Parathyroid adenoma (tissue), 2 donors: Measurements from ENCODE around the gene SLC26A1.

Experiments
- H2AFZ ChIP-seq: fragments of 300-600 bp; sonication (generic); one replicate; pipeline ENCODE4 v1.7.0; 2017; ENCODE audit warnings: antibody characterized with exemption, mild to moderate bottlenecking
- H3K27ac ChIP-seq: fragments of 300-600 bp; sonication (generic); one replicate; pipeline ENCODE4 v1.7.0; 2017
- H3K27me3 ChIP-seq: fragments of 300-600 bp; sonication (generic); one replicate; pipeline ENCODE4 v1.7.0; 2017; ENCODE audit warnings: low read length; ENCODE audit not compliant: control insufficient read depth, insufficient read depth
- H3K36me3 ChIP-seq: fragments of 300-600 bp; sonication (generic); one replicate; pipeline ENCODE4 v1.7.0; 2017; ENCODE audit warnings: low read length; ENCODE audit not compliant: control insufficient read depth, insufficient read depth
- H3K4me1 ChIP-seq: fragments of 300-600 bp; sonication (generic); one replicate; pipeline ENCODE4 v1.7.0; 2017; ENCODE audit warnings: control low read depth
- H3K4me2 ChIP-seq: fragments of 300-600 bp; sonication (generic); one replicate; pipeline ENCODE4 v1.7.0; 2017; ENCODE audit warnings: low read length
- H3K4me3 ChIP-seq: fragments of 300-600 bp; sonication (generic); one replicate; pipeline ENCODE4 v1.7.0; 2017; ENCODE audit warnings: low read depth, low read length
- H3K79me2 ChIP-seq: fragments of 300-600 bp; sonication (generic); one replicate; pipeline ENCODE4 v1.7.0; 2017; ENCODE audit warnings: control low read depth
- H3K9ac ChIP-seq: fragments of 300-600 bp; sonication (generic); one replicate; pipeline ENCODE4 v1.7.0; 2017; ENCODE audit warnings: mild to moderate bottlenecking
- H3K9me3 ChIP-seq: fragments of 300-600 bp; sonication (generic); one replicate; pipeline ENCODE4 v1.7.0; 2017; ENCODE audit warnings: low read length; ENCODE audit not compliant: control insufficient read depth
- TF ChIP-seq, protein P1 (sequence below): fragments of 300-600 bp; sonication (generic); IDR thresholded peaks from one replicate; pipeline ENCODE4 v1.7.0; 2017; ENCODE audit warnings: antibody characterized with exemption, mild to moderate bottlenecking
- donor health status: primary hyperparathyroidism.

The SLC26A1 gene

DNA sequence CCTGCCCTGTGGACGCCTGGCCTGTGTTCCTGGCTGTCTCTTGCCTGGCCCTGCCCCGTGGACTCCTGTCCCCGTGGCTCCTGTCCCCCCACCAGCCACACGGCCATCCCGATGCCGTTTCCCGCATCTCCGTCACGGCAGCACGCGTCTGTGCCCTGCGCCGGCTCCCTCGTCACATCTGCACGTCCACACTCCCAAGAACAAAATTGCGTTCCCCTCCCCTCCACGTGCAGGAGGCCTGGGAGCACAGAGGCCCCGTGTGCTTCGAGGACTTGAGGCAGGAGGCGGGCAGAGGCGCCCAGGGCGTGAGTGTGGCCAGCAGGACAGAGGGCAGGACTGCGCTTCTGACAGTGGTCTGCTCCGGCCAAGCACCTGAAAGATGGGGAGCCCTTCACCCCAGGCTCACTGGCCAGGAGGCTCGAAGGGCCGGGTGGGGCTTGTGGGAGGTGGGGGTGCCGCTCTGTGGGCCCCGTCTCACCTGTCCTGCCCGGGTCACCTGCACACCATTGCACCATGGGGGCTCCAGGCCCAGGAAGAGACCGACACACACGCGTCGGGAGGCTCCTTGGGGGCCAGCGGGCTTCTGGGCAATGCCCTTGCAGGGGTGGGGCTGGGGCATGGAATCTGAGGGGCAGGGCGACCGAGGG, 35.5 kb upstream of the SLC26A1 start:
- Histone ChIP-seq H3K4me2 (no peak overlapping the region), H3K9me3 (no peaks in the 10 kb centered on the region), H3K36me3 (no peaks in the 10 kb centered on the region), H3K79me2 (no peaks in the 10 kb centered on the region), H3K4me3 (no peak overlapping the region), H3K4me1 (no peaks in the 10 kb centered on the region), H3K9ac (no peak overlapping the region), H3K27ac (no peak overlapping the region), H2AFZ (no peak overlapping the region), H3K27me3 (no peaks in the 10 kb centered on the region)
- TF ChIP-seq, protein P1, sequence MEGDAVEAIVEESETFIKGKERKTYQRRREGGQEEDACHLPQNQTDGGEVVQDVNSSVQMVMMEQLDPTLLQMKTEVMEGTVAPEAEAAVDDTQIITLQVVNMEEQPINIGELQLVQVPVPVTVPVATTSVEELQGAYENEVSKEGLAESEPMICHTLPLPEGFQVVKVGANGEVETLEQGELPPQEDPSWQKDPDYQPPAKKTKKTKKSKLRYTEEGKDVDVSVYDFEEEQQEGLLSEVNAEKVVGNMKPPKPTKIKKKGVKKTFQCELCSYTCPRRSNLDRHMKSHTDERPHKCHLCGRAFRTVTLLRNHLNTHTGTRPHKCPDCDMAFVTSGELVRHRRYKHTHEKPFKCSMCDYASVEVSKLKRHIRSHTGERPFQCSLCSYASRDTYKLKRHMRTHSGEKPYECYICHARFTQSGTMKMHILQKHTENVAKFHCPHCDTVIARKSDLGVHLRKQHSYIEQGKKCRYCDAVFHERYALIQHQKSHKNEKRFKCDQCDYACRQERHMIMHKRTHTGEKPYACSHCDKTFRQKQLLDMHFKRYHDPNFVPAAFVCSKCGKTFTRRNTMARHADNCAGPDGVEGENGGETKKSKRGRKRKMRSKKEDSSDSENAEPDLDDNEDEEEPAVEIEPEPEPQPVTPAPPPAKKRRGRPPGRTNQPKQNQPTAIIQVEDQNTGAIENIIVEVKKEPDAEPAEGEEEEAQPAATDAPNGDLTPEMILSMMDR, result no peak

DNA sequence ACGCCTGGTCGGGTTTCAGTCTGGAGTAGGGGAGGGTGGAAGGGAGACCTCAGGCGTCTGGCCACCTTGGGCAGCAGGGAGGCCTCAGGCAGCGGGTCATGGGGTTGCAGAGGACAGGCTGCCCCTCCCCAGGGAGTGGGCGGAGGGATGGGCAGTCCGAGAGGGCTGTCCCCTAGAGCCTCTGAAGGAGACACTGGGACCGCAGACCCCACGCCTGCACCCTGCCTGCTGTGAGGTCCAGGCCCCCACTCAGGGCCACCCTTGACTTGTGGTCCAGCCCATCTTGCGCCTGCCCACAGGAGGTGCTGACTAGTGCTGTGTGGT, 34.7 kb upstream of the SLC26A1 start:
- Histone ChIP-seq H3K27me3 (no peaks in the 10 kb centered on the region), H3K36me3 (no peaks in the 10 kb centered on the region), H3K9ac (no peak overlapping the region), H3K9me3 (no peaks in the 10 kb centered on the region), H2AFZ (no peak overlapping the region), H3K4me3 (no peak overlapping the region), H3K4me1 (no peaks in the 10 kb centered on the region), H3K79me2 (no peaks in the 10 kb centered on the region), H3K4me2 (no peak overlapping the region), H3K27ac (no peak overlapping the region)
- TF ChIP-seq, protein P1, result no peak

DNA sequence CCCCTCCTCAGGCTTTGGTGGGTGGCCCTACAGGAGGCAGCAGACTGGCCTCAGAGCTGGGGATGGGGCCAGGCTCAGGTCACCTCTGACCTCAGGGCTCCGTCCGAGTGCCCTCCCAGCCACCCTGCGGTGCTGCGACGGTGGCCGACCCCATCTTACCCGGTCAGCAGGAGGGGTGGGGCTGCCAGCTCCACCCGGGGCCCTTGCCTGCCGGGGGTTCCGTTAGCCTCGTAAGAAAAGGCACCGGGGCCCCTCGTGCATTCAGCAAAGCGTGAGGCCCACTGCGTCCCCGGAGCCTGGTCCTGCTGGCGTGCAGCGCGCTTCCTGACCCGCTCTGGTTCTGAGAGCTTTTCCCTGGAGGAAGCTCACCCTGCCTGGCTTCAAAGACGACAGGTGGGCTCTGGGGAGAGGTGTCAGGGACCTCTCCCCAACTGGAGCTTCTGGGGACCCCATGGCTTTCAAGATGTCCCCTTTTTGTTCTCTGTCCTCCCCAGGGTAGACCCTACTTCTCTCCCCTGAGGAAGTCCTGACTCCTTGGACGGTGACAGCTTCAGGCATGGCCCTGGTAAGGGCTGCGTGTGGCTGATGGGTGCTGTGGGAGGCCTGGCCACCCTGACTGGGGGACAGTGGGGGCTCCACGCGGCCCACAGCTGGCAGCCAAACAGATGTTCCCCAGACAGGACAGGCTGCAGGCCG, 34.2 kb upstream of the SLC26A1 start:
- TF ChIP-seq, protein P1, result no peak
- no peaks in the 10 kb centered on the region for H3K27me3 ChIP-seq
- no peak overlapping the region for H3K9ac ChIP-seq
- no peak overlapping the region for H3K27ac ChIP-seq
- no peaks in the 10 kb centered on the region for H3K79me2 ChIP-seq
- H3K36me3 ChIP-seq, result no peaks in the 10 kb centered on the region
- H3K9me3 ChIP-seq, result no peaks in the 10 kb centered on the region
- H2AFZ ChIP-seq, result no peak overlapping the region
- no peak overlapping the region for H3K4me2 ChIP-seq
- no peaks in the 10 kb centered on the region for H3K4me1 ChIP-seq
- no peak overlapping the region for H3K4me3 ChIP-seq

DNA sequence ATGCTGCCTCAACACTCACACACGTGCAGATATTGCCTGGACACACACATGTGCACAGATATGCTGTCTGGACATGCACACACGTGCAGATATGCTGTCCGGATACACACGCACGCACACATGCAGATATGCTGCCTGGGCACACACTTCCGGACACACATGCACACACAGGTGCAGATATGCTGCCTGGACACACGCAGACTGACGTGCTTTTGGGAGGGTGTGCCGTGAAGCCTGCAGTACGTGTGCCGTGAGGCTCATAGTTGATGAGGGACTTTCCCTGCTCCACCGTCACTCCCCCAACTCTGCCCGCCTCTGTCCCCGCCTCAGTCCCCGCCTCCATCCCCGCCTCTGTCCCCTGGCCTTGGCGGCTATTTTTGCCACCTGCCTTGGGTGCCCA, 32.9 kb upstream of the SLC26A1 start:
- H3K4me3 ChIP-seq, result no peak overlapping the region
- H3K27me3 ChIP-seq, result no peaks in the 10 kb centered on the region
- TF ChIP-seq, protein P1, result no peak
- no peak overlapping the region for H3K4me2 ChIP-seq
- H3K9me3 ChIP-seq, result no peaks in the 10 kb centered on the region
- no peaks in the 10 kb centered on the region for H3K79me2 ChIP-seq
- no peak overlapping the region for H3K9ac ChIP-seq
- H2AFZ ChIP-seq, result no peak overlapping the region
- H3K4me1 ChIP-seq, result no peaks in the 10 kb centered on the region
- no peaks in the 10 kb centered on the region for H3K36me3 ChIP-seq
- no peak overlapping the region for H3K27ac ChIP-seq
